Neural progenitor cell (in vitro differentiated cells): Measurements from ENCODE around the gene VIPR1.

Experiments
- CTCF ChIP-seq: fragments of 200-600 bp; sonication (generic); IDR thresholded peaks from 2 replicates; pipeline ENCODE4 v1.5.1; 2017; ENCODE audit warnings: antibody characterized with exemption, mild to moderate bottlenecking
- EZH2 ChIP-seq: fragments of 200-600 bp; sonication (generic); IDR thresholded peaks from 2 replicates; pipeline ENCODE4 v1.6.1; 2017; ENCODE audit warnings: antibody characterized with exemption, mild to moderate bottlenecking, moderate library complexity
- EZH2phosphoT487 ChIP-seq: fragments of 200-600 bp; sonication (generic); IDR thresholded peaks from 2 replicates; pipeline ENCODE4 v1.6.1; 2017; ENCODE audit warnings: antibody characterized with exemption

- TF ChIP-seq CTCF, result no peak
- no peak for TF ChIP-seq EZH2
- TF ChIP-seq EZH2phosphoT487, result no peak
These were observed 10.4 kb upstream of the VIPR1 start for GRCh38 chr3:42491881-42492507.
